Activated naive CD4-positive, alpha-beta T cell treated with anti-CD3 and anti-CD28 coated beads, Interleukin-2, amount 50 U/mL, for 24 hours (primary cell): ENCODE results near the gene PTPRM.

ENCODE experiments used
- H3K27ac Mint-ChIP-seq: one replicate; pipeline ENCODE4 v1.8.0; 2021; ENCODE audit warnings: mild to moderate bottlenecking, mixed read lengths
- H3K27me3 Mint-ChIP-seq: one replicate; pipeline ENCODE4 v1.8.0; 2021; ENCODE audit warnings: mixed read lengths
- H3K36me3 Mint-ChIP-seq: one replicate; pipeline ENCODE4 v1.8.0; 2021; ENCODE audit warnings: mixed read lengths
- H3K4me1 Mint-ChIP-seq: one replicate; pipeline ENCODE4 v1.8.0; 2021; ENCODE audit warnings: mixed read lengths
- H3K4me3 Mint-ChIP-seq: one replicate; pipeline ENCODE4 v1.8.0; 2021; ENCODE audit warnings: mild to moderate bottlenecking, mixed read lengths
- H3K9me3 Mint-ChIP-seq: one replicate; pipeline ENCODE4 v1.8.0; 2021; ENCODE audit warnings: mixed read lengths

Gene PTPRM

GRCh38 chr18:7778181-7778580, 211.1 kb downstream of the PTPRM start:
- Mint-ChIP-seq H3K4me1 (no peaks in the 10 kb centered on the region), H3K27ac (no peak overlapping the region), H3K9me3 (peaks cover 5% of the 10 kb centered on the region), H3K4me3 (no peak overlapping the region), H3K27me3 (peaks cover 1% of the 10 kb centered on the region), H3K36me3 (no peaks in the 10 kb centered on the region)

- peaks cover 4% of the 10 kb centered on the region for H3K9me3 Mint-ChIP-seq
- no peak overlapping the region for H3K27ac Mint-ChIP-seq
- H3K4me3 Mint-ChIP-seq = no peak overlapping the region
- H3K27me3 Mint-ChIP-seq = peaks cover 1% of the 10 kb centered on the region
- no peaks in the 10 kb centered on the region for H3K36me3 Mint-ChIP-seq
- no peaks in the 10 kb centered on the region for H3K4me1 Mint-ChIP-seq
Observed at GRCh38 chr18:7779211-7779610, 212.1 kb downstream of the PTPRM start.

DNA sequence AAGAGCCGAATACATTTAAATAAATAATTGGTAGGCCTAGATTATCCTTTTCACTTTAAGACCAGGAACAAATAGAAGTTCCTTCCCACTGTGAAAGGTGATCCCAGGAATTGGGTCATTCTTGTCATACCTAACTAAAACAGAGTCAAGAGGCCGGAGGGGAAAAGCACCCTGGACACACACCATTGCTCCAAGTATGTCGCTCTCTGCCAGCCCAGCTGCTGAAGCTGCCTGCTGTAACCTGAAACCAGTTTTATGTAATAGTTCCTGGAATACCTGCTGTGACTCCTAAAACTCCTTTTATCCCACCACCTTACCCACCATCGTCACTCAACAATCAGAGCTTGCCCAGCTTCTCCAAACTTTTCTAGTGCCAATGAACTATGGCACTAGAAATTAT, 217.1 kb downstream of the PTPRM start:
- no peak overlapping the region for H3K27ac Mint-ChIP-seq
- H3K4me1 Mint-ChIP-seq = no peaks in the 10 kb centered on the region
- H3K9me3 Mint-ChIP-seq = no peaks in the 10 kb centered on the region
- peaks cover 1% of the 10 kb centered on the region for H3K27me3 Mint-ChIP-seq
- H3K36me3 Mint-ChIP-seq = no peaks in the 10 kb centered on the region
- H3K4me3 Mint-ChIP-seq = no peak overlapping the region

DNA sequence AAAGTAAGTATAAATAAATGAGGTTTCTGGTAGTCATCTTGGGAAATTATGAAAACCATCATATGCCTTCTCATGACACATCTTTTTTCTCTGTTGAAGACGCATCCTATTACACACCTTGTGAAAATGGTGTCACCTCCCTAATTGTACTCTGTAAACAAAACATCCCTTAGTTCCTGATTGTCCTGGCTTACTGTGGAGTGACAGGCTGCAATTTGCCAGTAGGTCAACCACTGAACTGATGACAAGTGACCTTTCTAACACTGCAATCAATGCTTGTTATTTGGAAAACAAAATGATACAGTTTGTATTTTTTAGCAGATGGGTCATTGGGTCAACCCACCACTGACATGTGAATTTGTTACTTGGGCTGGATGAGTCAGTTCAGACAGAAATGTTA, 219.5 kb downstream of the PTPRM start:
- H3K9me3 Mint-ChIP-seq = no peaks in the 10 kb centered on the region
- H3K36me3 Mint-ChIP-seq = no peaks in the 10 kb centered on the region
- no peaks in the 10 kb centered on the region for H3K4me1 Mint-ChIP-seq
- H3K27me3 Mint-ChIP-seq = no peaks in the 10 kb centered on the region
- no peak overlapping the region for H3K27ac Mint-ChIP-seq
- no peak overlapping the region for H3K4me3 Mint-ChIP-seq

DNA sequence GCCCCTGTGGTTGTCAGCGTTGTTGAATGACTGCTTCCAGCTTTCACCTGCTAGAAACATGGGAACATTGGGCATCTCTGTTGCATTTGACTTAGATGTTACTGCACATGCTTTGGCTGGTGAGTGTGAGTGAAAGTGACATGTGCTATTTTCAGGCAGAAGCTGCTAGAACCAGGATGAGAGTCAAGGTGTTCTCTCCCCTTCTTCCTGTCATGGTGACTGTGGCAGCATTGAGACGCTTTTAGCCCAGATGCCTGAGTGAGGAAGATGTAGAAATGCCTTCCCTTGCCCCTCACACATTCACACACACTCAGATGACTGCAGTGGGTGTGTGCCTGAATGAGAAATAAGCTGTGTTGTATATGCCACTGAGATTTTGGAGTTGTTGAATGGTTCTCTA, 220.2 kb downstream of the PTPRM start:
- Mint-ChIP-seq H3K36me3 (no peaks in the 10 kb centered on the region), H3K27ac (no peak overlapping the region), H3K4me1 (no peaks in the 10 kb centered on the region), H3K27me3 (no peaks in the 10 kb centered on the region), H3K9me3 (no peaks in the 10 kb centered on the region), H3K4me3 (no peak overlapping the region)

- H3K4me3 Mint-ChIP-seq = no peak overlapping the region
- no peak overlapping the region for H3K27ac Mint-ChIP-seq
- no peaks in the 10 kb centered on the region for H3K27me3 Mint-ChIP-seq
- H3K4me1 Mint-ChIP-seq = no peaks in the 10 kb centered on the region
- no peaks in the 10 kb centered on the region for H3K36me3 Mint-ChIP-seq
- H3K9me3 Mint-ChIP-seq = no peaks in the 10 kb centered on the region
Observed at GRCh38 chr18:7789856-7790552, 222.9 kb downstream of the PTPRM start.

DNA sequence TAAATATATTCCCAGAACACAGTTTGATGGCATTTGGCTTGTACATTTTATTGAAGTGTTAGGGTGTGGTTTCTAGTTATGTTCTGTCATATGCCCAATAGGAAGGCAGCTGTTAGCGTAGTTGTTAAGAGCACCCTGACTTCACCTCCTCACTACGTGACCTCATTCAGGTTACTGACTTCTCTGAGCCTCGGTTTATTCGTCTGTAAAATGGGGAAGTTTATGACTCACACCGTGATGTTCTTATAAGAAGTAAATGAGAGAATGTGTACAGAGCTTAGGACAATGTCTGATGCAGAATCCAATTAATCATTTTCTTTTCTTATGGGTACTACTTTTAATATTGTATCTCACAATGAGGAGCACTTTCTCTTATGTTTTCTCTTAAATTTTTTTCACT, 226.0 kb downstream of the PTPRM start:
- Mint-ChIP-seq H3K36me3 (no peaks in the 10 kb centered on the region), H3K9me3 (no peaks in the 10 kb centered on the region), H3K27ac (no peak overlapping the region), H3K4me3 (no peak overlapping the region), H3K4me1 (no peaks in the 10 kb centered on the region), H3K27me3 (no peaks in the 10 kb centered on the region)

GRCh38 chr18:7803956-7804469, 236.9 kb downstream of the PTPRM start:
- no peaks in the 10 kb centered on the region for H3K9me3 Mint-ChIP-seq
- no peaks in the 10 kb centered on the region for H3K4me1 Mint-ChIP-seq
- no peaks in the 10 kb centered on the region for H3K27me3 Mint-ChIP-seq
- no peaks in the 10 kb centered on the region for H3K36me3 Mint-ChIP-seq
- H3K27ac Mint-ChIP-seq = no peak overlapping the region
- H3K4me3 Mint-ChIP-seq = no peak overlapping the region

DNA sequence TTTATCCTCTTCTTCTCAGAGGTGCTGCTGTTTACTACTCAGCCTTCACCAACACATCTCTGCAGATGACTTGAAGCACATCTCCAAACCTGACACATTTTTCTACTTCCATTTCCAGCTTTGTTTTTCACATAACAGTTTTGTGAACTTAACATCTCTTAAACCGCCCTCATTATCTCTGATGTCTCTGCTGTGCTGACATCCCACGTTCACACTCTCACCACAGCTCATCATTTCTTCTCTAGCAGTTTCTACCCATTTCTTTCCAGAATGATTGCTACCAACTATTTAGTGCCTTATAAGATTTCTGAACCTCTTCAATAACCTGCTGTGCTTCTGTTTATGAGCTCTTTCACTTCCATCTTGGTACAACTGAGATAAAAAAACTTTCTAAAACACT, 238.0 kb downstream of the PTPRM start:
- H3K36me3 Mint-ChIP-seq = no peaks in the 10 kb centered on the region
- no peak overlapping the region for H3K4me3 Mint-ChIP-seq
- H3K27me3 Mint-ChIP-seq = no peaks in the 10 kb centered on the region
- H3K27ac Mint-ChIP-seq = no peak overlapping the region
- no peaks in the 10 kb centered on the region for H3K9me3 Mint-ChIP-seq
- H3K4me1 Mint-ChIP-seq = no peaks in the 10 kb centered on the region

DNA sequence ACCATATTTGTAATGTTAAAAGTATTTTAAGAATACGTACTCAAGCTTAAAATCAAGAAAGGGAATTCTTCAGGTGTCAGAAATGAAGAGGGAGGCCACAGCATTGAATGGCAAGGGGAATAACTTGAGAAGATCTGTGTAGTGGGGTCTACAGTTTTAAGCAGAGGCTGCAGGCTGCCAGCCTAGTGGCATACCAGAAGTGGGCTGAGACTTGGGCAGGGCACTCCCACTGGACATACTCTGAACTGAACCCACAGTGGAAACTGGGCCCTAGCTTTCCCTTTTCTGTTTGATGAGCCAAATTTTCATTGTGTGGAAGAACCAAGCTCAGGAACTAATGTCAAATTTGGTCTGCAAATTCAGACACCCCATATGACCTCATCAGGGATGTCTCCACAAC, 238.8 kb downstream of the PTPRM start:
- H3K4me1 Mint-ChIP-seq = no peaks in the 10 kb centered on the region
- H3K4me3 Mint-ChIP-seq = no peak overlapping the region
- H3K36me3 Mint-ChIP-seq = no peaks in the 10 kb centered on the region

GRCh38 chr18:7807936-7808453, 240.9 kb downstream of the PTPRM start:
- Mint-ChIP-seq H3K9me3 (no peaks in the 10 kb centered on the region), H3K36me3 (no peaks in the 10 kb centered on the region), H3K27me3 (no peaks in the 10 kb centered on the region), H3K27ac (no peak overlapping the region), H3K4me3 (no peak overlapping the region), H3K4me1 (no peaks in the 10 kb centered on the region)

More for the DNA sequence above, 238.8 kb downstream of the PTPRM start:
- no peak overlapping the region for H3K27ac Mint-ChIP-seq
- no peaks in the 10 kb centered on the region for H3K9me3 Mint-ChIP-seq
- H3K27me3 Mint-ChIP-seq = no peaks in the 10 kb centered on the region

GRCh38 chr18:7808992-7809391, 241.9 kb downstream of the PTPRM start:
- H3K36me3 Mint-ChIP-seq = no peaks in the 10 kb centered on the region
- no peaks in the 10 kb centered on the region for H3K9me3 Mint-ChIP-seq
- no peaks in the 10 kb centered on the region for H3K27me3 Mint-ChIP-seq
- H3K4me3 Mint-ChIP-seq = no peak overlapping the region
- no peaks in the 10 kb centered on the region for H3K4me1 Mint-ChIP-seq
- no peak overlapping the region for H3K27ac Mint-ChIP-seq

DNA sequence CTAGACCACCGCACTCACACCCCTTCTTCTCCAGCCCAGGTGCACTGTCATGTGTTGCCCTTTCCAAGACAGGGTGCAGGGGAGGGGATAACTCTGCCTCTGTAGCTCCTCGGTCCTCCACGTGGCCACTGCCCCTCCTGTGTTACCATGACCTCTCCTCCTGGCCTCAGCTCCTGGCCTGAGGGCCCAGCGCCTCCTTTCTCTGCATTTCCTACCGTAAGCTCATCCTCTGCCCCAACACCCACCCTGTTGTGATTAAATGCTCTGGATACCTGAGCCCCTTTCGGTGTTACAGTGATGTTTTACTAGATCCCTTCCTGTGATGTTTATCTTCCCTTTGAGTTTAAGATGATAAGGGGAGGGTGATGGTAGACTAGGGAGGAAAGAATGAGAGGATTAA, 242.3 kb downstream of the PTPRM start:
- Mint-ChIP-seq H3K36me3 (no peaks in the 10 kb centered on the region), H3K27me3 (no peaks in the 10 kb centered on the region)

DNA sequence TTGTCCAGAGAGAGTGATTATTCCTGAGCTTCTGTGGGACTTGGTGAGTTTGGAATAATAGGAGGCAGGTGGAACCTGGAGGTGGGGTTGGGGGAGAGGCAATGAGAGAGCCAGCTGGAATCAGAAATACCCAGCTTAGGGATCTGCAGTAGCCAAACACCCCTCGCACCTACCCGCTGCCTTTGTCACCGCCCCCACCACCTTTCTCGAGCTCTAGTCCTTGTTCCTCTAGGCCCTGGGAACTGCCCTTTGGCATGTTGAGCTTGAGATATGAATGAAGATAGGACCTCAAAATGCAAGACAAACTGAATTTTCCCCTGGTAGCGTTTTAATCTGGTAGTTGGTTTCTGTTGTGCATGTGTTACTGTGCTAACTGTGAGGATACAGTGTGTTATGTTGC, 242.9 kb downstream of the PTPRM start:
- H3K36me3 Mint-ChIP-seq = no peaks in the 10 kb centered on the region
- no peak overlapping the region for H3K27ac Mint-ChIP-seq
- H3K27me3 Mint-ChIP-seq = no peaks in the 10 kb centered on the region
- H3K4me3 Mint-ChIP-seq = no peak overlapping the region
- H3K9me3 Mint-ChIP-seq = no peaks in the 10 kb centered on the region
- H3K4me1 Mint-ChIP-seq = no peaks in the 10 kb centered on the region

More for the DNA sequence above, 242.3 kb downstream of the PTPRM start:
- Mint-ChIP-seq H3K9me3 (no peaks in the 10 kb centered on the region), H3K27ac (no peak overlapping the region), H3K4me1 (no peaks in the 10 kb centered on the region), H3K4me3 (no peak overlapping the region)

GRCh38 chr18:7812431-7813063, 245.4 kb downstream of the PTPRM start:
- Mint-ChIP-seq H3K27me3 (no peaks in the 10 kb centered on the region), H3K36me3 (no peaks in the 10 kb centered on the region), H3K4me3 (no peak overlapping the region)

GRCh38 chr18:7813131-7813530, 246.0 kb downstream of the PTPRM start:
- Mint-ChIP-seq H3K4me3 (no peak overlapping the region), H3K4me1 (no peaks in the 10 kb centered on the region), H3K27ac (no peak overlapping the region), H3K27me3 (no peaks in the 10 kb centered on the region), H3K36me3 (no peaks in the 10 kb centered on the region), H3K9me3 (no peaks in the 10 kb centered on the region)

More at GRCh38 chr18:7812431-7813063, 245.4 kb downstream of the PTPRM start:
- Mint-ChIP-seq H3K27ac (no peak overlapping the region), H3K9me3 (no peaks in the 10 kb centered on the region), H3K4me1 (no peaks in the 10 kb centered on the region)
